Astrocyte of the spinal cord (primary cell): ENCODE data around the gene ADGRD2.
A peak's percentile ranks its signal among the peaks of the same experiment; 100 is the strongest.

Experiments used
- DNase-seq: peaks from one replicate; pipeline ENCODE4 v3.0.0; 2011; ENCODE audit warnings: low read depth, low spot score
- H3K4me3 ChIP-seq: 2 replicates; pipeline ENCODE4 v1.5.1; 2011; ENCODE audit warnings: low read depth, mild to moderate bottlenecking, low read length, moderate library complexity
- in situ Hi-C: cut with HindIII; loops from 2 replicates; pipeline ENCODE4 v1.10.0; 2017; ENCODE audit warnings: low sequenced_read_pairs
- TF ChIP-seq, protein P1 (sequence below): IDR thresholded peaks from 2 replicates; pipeline ENCODE4 v1.5.1; 2012; ENCODE audit warnings: low read depth, mild to moderate bottlenecking, low read length, inconsistent platforms

ADGRD2 gene, protein sequence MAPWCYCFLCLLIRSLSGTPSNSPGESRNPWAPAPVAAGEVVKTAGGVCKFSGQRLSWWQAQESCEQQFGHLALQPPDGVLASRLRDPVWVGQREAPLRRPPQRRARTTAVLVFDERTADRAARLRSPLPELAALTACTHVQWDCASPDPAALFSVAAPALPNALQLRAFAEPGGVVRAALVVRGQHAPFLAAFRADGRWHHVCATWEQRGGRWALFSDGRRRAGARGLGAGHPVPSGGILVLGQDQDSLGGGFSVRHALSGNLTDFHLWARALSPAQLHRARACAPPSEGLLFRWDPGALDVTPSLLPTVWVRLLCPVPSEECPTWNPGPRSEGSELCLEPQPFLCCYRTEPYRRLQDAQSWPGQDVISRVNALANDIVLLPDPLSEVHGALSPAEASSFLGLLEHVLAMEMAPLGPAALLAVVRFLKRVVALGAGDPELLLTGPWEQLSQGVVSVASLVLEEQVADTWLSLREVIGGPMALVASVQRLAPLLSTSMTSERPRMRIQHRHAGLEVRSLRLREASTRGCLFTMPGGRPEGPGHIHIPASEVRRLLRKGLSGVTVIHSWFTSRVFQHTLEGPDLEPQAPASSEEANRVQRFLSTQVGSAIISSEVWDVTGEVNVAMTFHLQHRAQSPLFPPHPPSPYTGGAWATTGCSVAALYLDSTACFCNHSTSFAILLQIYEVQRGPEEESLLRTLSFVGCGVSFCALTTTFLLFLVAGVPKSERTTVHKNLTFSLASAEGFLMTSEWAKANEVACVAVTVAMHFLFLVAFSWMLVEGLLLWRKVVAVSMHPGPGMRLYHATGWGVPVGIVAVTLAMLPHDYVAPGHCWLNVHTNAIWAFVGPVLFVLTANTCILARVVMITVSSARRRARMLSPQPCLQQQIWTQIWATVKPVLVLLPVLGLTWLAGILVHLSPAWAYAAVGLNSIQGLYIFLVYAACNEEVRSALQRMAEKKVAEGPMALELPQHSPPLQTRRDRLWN

DNA sequence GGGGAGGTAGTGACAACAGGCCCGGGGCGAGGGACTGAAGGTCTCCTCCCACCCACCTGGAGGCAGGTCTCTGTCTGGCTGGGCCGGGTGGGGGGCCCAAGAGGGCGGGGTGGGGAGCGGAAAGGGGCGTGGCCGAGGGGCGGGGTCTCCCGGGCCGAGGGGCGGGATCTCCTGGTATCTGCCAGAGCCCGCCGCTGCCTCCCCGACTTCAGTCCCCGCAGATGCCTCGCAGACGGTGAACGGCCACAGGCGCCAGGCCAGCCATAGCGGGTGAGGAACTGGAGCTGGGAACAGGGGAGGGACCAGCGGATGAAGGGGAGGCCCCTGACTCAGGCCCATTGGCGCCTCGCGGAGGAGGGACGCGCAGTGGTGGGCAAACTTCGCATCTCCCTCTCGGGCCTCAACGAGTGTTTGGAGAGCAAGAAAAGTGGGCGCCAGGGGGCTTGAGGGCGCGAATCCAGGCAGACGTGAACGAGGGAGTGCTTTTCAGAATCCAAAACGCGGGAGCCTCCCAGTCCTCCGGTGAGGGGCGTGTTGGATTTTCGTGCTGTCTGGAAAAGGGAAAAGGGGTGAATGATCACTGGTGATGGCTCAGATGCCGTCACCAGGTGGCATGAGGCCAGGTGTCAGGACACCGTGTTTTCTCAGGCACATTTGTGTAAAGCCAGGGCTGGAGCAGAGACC, at the start of gene ADGRD2:
ADGRD2 (plus strand) TSS at position 211 of the 684 bp plus-strand sequence. CDS start 1,216 bp downstream, outside the sequence.
- H3K4me3 ChIP-seq = no peak within 1 kb of the TSS
- DNase-seq = peak; percentile 9
- in situ Hi-C loops = no loop called here
- TF ChIP-seq, protein P1, sequence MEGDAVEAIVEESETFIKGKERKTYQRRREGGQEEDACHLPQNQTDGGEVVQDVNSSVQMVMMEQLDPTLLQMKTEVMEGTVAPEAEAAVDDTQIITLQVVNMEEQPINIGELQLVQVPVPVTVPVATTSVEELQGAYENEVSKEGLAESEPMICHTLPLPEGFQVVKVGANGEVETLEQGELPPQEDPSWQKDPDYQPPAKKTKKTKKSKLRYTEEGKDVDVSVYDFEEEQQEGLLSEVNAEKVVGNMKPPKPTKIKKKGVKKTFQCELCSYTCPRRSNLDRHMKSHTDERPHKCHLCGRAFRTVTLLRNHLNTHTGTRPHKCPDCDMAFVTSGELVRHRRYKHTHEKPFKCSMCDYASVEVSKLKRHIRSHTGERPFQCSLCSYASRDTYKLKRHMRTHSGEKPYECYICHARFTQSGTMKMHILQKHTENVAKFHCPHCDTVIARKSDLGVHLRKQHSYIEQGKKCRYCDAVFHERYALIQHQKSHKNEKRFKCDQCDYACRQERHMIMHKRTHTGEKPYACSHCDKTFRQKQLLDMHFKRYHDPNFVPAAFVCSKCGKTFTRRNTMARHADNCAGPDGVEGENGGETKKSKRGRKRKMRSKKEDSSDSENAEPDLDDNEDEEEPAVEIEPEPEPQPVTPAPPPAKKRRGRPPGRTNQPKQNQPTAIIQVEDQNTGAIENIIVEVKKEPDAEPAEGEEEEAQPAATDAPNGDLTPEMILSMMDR = no peak

DNA sequence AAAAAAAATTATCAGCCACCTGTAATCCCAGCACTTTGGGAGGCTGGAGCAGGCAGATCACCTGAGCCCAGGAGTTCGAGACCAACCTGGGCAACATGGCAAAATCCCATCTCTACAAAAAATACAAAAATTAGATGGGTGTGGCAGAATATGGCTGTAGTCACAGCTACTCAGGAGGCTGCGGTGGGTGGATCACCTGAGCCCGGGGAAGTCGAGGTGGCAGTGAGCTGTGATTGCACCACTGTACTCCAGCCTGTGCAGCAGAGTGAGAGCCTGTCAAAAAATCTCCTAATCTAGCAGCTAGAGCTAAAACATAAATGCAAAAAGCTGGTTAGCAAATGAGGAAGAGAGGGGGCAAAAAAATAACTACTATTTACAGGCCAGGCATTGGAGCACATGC, 47.0 kb upstream of the ADGRD2 start:
- in situ Hi-C loops = no loop called here
- no peak for DNase-seq
- TF ChIP-seq, protein P1 = no peak
- no peak overlapping the region for H3K4me3 ChIP-seq

DNA sequence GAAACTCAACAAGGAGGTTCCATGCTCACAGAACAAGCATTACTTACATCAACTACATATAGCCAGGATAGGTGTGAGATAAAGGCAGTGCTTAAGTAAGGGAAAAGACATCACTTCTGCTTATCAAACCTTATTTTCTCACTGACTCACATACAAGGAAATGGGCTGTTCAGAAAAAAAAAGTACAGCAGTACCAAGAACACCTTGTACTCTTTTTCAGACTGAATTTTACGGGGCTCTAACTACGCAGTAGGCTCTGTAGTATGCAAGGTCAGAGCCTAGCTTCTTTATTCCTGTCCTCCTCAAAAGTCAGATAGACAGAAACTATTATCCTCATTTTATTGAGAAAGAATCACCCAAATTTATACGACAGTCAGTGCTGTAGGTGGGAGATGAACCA, 40.8 kb upstream of the ADGRD2 start:
- in situ Hi-C loops = no loop called here
- TF ChIP-seq, protein P1 = no peak
- no peak overlapping the region for H3K4me3 ChIP-seq
- DNase-seq = no peak

DNA sequence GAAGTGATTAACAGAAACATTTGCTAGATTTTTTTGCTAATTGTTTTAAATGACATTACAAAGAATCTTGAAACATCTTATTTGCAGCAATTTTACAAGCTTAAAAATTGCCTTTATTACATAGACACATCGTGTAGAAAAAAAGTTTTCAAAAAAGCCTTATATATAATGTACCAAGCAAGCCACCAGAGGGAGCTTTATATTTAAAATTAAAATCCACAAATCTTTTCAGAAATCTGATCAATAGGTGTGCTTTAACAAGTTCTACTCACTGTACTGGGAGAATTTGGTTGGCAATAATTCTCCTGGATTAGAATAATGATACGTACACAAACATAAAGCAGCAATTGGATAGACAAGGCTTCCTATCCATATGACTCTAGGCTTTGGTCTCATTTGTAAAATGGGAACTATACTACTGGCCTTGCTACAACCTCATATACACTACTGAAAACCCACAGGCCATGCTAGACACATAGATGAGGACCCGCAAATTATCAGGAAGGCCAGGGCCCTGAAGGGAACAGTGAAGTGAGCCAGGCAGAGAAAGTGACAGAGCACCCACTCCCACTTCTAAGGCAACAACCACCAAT, 39.8 kb upstream of the ADGRD2 start:
- no peak overlapping the region for H3K4me3 ChIP-seq
- TF ChIP-seq, protein P1 = no peak
- peak; percentile 33 for DNase-seq
- in situ Hi-C loops = no loop called here

- DNase-seq = peak; percentile 76
- in situ Hi-C loops = no loop called here
- no peak overlapping the region for H3K4me3 ChIP-seq
- TF ChIP-seq, protein P1 = no peak
Measured at GRCh38 chr9:124411514-124412227, 38.6 kb upstream of the ADGRD2 start.
